HepG2 (cell line): ENCODE measurements around the gene ZNF629. TPM values are rescaled to one million over a fixed set of nuclear protein-coding genes. Genes with fewer than 3 reads are reported as not detected.

Source experiments
- CBX1 ChIP-seq: IDR thresholded peaks from one replicate; pipeline ENCODE4 v1.6.1; 2016; ENCODE audit warnings: antibody characterized with exemption, low read depth
- CHD2 ChIP-seq: IDR thresholded peaks from 2 replicates; pipeline ENCODE4 v1.6.1; 2011; ENCODE audit warnings: low read depth, low read length, improper control_type of control experiment
- CTCF ChIP-seq: sonication (generic); formaldehyde crosslinking; IDR thresholded peaks from 2 replicates; pipeline ENCODE4 v1.5.0; 2020; ENCODE audit warnings: mild to moderate bottlenecking, missing genetic modification reagents, moderate library complexity
- DZIP1 ChIP-seq: sonication (generic); formaldehyde crosslinking; IDR thresholded peaks from 2 replicates; pipeline ENCODE4 v1.5.0; 2020; ENCODE audit warnings: mild to moderate bottlenecking, missing genetic modification reagents
- EHMT2 ChIP-seq: fragments of 200-600 bp; sonication (generic); IDR thresholded peaks from 2 replicates; pipeline ENCODE4 v1.7.0; 2017; ENCODE audit warnings: antibody characterized with exemption, low read depth, low read length, borderline replicate concordance
- ERF ChIP-seq: IDR thresholded peaks from 2 replicates; pipeline ENCODE4 v1.6.1; 2018; ENCODE audit warnings: missing biosample characterization, missing genetic modification reagents
- FOXC1 ChIP-seq: sonication (generic); formaldehyde crosslinking; IDR thresholded peaks from 2 replicates; pipeline ENCODE4 v1.8.0; 2022; ENCODE audit warnings: mild to moderate bottlenecking, missing genetic modification reagents, borderline replicate concordance
- GATA4 ChIP-seq: sonication (generic); IDR thresholded peaks from 2 replicates; pipeline ENCODE4 v1.6.1; 2016; ENCODE audit warnings: antibody characterized with exemption, low read depth, borderline replicate concordance
- IRX3 ChIP-seq: sonication (generic); formaldehyde crosslinking; IDR thresholded peaks from 2 replicates; pipeline ENCODE4 v1.8.1; 2023; ENCODE audit warnings: mild to moderate bottlenecking, low read depth, missing genetic modification reagents, borderline replicate concordance
- MAF1 ChIP-seq: sonication (generic); formaldehyde crosslinking; IDR thresholded peaks from 2 replicates; pipeline ENCODE4 v1.5.0; 2020; ENCODE audit warnings: missing genetic modification reagents, borderline replicate concordance
- ZBTB10 ChIP-seq: sonication (generic); formaldehyde crosslinking; IDR thresholded peaks from 2 replicates; pipeline ENCODE4 v1.4.0; 2020; ENCODE audit warnings: missing genetic modification reagents, borderline replicate concordance
- ZBTB21 ChIP-seq: sonication (generic); formaldehyde crosslinking; IDR thresholded peaks from 2 replicates; pipeline ENCODE4 v1.4.0; 2020; ENCODE audit warnings: missing genetic modification reagents
- ZBTB38 ChIP-seq: sonication (generic); formaldehyde crosslinking; IDR thresholded peaks from 2 replicates; pipeline ENCODE4 v1.5.1; 2020; ENCODE audit warnings: mild to moderate bottlenecking, missing genetic modification reagents
- ZFP36 ChIP-seq: fragments of 150-350 bp; IDR thresholded peaks from 2 replicates; pipeline ENCODE4 v1.6.1; 2018; ENCODE audit warnings: borderline replicate concordance, low read length, low read depth; ENCODE audit not compliant: partially characterized antibody
- ZNF275 ChIP-seq: sonication (generic); formaldehyde crosslinking; IDR thresholded peaks from 2 replicates; pipeline ENCODE4 v1.8.0; 2022; ENCODE audit warnings: missing genetic modification reagents, mild to moderate bottlenecking, inconsistent platforms, borderline replicate concordance
- ZNF460 ChIP-seq: sonication (generic); formaldehyde crosslinking; IDR thresholded peaks from 2 replicates; pipeline ENCODE4 v1.5.1; 2020; ENCODE audit warnings: missing genetic modification reagents, mild to moderate bottlenecking, borderline replicate concordance
- ZNF616 ChIP-seq: sonication (generic); formaldehyde crosslinking; IDR thresholded peaks from 2 replicates; pipeline ENCODE4 v1.5.0; 2020; ENCODE audit warnings: low read depth, mild to moderate bottlenecking, missing genetic modification reagents
- ZNF678 ChIP-seq: sonication (generic); formaldehyde crosslinking; IDR thresholded peaks from 2 replicates; pipeline ENCODE4 v1.4.0; 2020; ENCODE audit warnings: mild to moderate bottlenecking, missing genetic modification reagents
- ZNF747 ChIP-seq: sonication (generic); formaldehyde crosslinking; IDR thresholded peaks from 2 replicates; pipeline ENCODE4 v1.8.1; 2023; ENCODE audit warnings: missing genetic modification reagents, mild to moderate bottlenecking, borderline replicate concordance
- ZNF891 ChIP-seq: sonication (generic); formaldehyde crosslinking; IDR thresholded peaks from 2 replicates; pipeline ENCODE4 v1.5.0; 2020; ENCODE audit warnings: mild to moderate bottlenecking, missing genetic modification reagents
- polyA plus RNA-seq, 8 experiments: library from polyadenylated mRNA; depleted of rRNA in 3 of 8; stranded (reverse) in 7 of 8; unstranded in 1 of 8; fragments of >200 nt; fragmentation: Illumina TruSeq in 4 of 8; extraction: Trizol in 4 of 8; gene quantifications; 2 replicates each; pipeline versions ENCODE4 v1.2.1 to v1.2.3, GENCODE V29; 2011 to 2016; ENCODE audit warnings: low read depth in 4 of 8, missing spikeins in 1 of 8, mixed read lengths in 1 of 8; ENCODE audit not compliant: insufficient read depth in 1 of 8
- total RNA-seq, 5 experiments: library from RNA; depleted of rRNA; stranded (reverse); fragments of >200 nt; fragmentation: Illumina TruSeq; extraction: Trizol; gene quantifications; 2 replicates each; pipeline ENCODE4 v1.2.3, GENCODE V29; 2016; ENCODE audit warnings: low read depth in 1 of 5

Gene ZNF629
- total and polyA plus RNA-seq, 2 of the 13 experiments (the other 11 are each of a cell fraction or from before 2014, with no cell fraction given), result 6.1 to 16.5 TPM

- TF ChIP-seq EHMT2 (no peak), FOXC1 (CRISPR knock-in tag) (peak; percentile 71), ZBTB10 (CRISPR knock-in tag) (0 out of 2 replicates have a peak, but pooled peaks have one; percentile 56), CTCF (CRISPR knock-in tag) (no peak), ZNF678 (CRISPR knock-in tag) (no peak), ZNF460 (CRISPR knock-in tag) (no peak), ZNF747 (peak; percentile 80; the same call in 1 of the 2 replicates), IRX3 (CRISPR knock-in tag) (peak; percentile 85; the same call in 1 of the 2 replicates), CBX1 (peak; percentile 71), DZIP1 (CRISPR knock-in tag) (no peak), ZNF891 (CRISPR knock-in tag) (peak; percentile 68), ZNF616 (CRISPR knock-in tag) (no peak), MAF1 (CRISPR knock-in tag) (peak; percentile 73; the same call in 1 of the 2 replicates), ZNF275 (0 out of 2 replicates have a peak, but pooled peaks have one; percentile 76), ZFP36 (no peak), GATA4 (no peak), ZBTB38 (CRISPR knock-in tag) (no peak; the same call in none of the 2 replicates), ZBTB21 (CRISPR knock-in tag) (peak; percentile 92), ERF (CRISPR knock-in tag) (0 out of 2 replicates have a peak, but pooled peaks have one; percentile 64), CHD2 (no peak)
Observed at GRCh38 chr16:30761928-30762902, 24.8 kb downstream of the ZNF629 start, which contains the start of the genes CFAP119 and RNF40 (continued).
